ENCODE measurements around the gene KANSL1.

GRCh38 chr17:46038414-46038813 lies 154.8 kb downstream of the KANSL1 start:
- TF ChIP-seq ZNF114 (CRISPR knock-in tag; IDR thresholded peaks at IDR 0.05) (no peak), CTCF (conservative IDR thresholded peaks at IDR 0.05; ENCODE audit: low read depth in 2 of 2) (no peak), POLR2AphosphoS5 (IDR thresholded peaks at IDR 0.05; ENCODE audit: low read depth) (no peak), EZH2 (IDR thresholded peaks at IDR 0.05; ENCODE audit: low read depth, unreplicated experiment) (no peak), EZH2phosphoT487 (IDR thresholded peaks at IDR 0.05; ENCODE audit: unreplicated experiment) (no peak), REST (IDR thresholded peaks at IDR 0.05; ENCODE audit: unreplicated experiment) (no peak), CREB1 (CRISPR knock-in tag; IDR thresholded peaks at IDR 0.05; ENCODE audit: low read depth) (no peak), JUNB (IDR thresholded peaks at IDR 0.05; ENCODE audit: unreplicated experiment) (no peak), ETS1 (IDR thresholded peaks at IDR 0.05) (no peak), STAT1 (IDR thresholded peaks at IDR 0.05; ENCODE audit: unreplicated experiment) (no peak)
